SK-N-SH treated with all-trans-retinoic acid at 6 μM for 48 hours (cell line): ENCODE data around the gene TNP2.
"Not testable (repeated sequence)": the region's sequence is repeated elsewhere in the genome, so short reads cannot be mapped to it uniquely, and the experiment has no call there.

Experiments
- ATAC-seq: fragments of 200-7000 bp; cut with Tn5 transposase; 3 replicates; pipeline ENCODE4 v1.9.1; 2020; ENCODE audit warnings: mild to moderate bottlenecking, moderate library complexity
- ARNTL ChIP-seq: fragments of 450-650 bp; formaldehyde crosslinking; IDR thresholded peaks from 2 replicates; pipeline ENCODE4 v1.5.0; 2020; ENCODE audit warnings: low read depth, mild to moderate bottlenecking, moderate library complexity, borderline replicate concordance
- BACH2 ChIP-seq: fragments of 250-450 bp; sonication (Bioruptor Pico); IDR thresholded peaks from 2 replicates; pipeline ENCODE4 v1.9.0; 2021; ENCODE audit warnings: mild to moderate bottlenecking, borderline replicate concordance
- CSDC2 ChIP-seq: fragments of 250-450 bp; sonication (Bioruptor Pico); IDR thresholded peaks from 2 replicates; pipeline ENCODE4 v1.5.0; 2020; ENCODE audit warnings: mild to moderate bottlenecking, moderate library complexity
- ESRRG ChIP-seq: fragments of 250-450 bp; sonication (Bioruptor Pico); IDR thresholded peaks from 2 replicates; pipeline ENCODE4 v1.6.1; 2021; ENCODE audit warnings: mild to moderate bottlenecking
- ISL1 ChIP-seq: fragments of 250-450 bp; sonication (Bioruptor Pico); IDR thresholded peaks from 2 replicates; pipeline ENCODE4 v2.1.2; 2022; ENCODE audit warnings: mild to moderate bottlenecking, moderate library complexity
- OSR1 ChIP-seq: fragments of 250-450 bp; sonication (Bioruptor Pico); IDR thresholded peaks from 2 replicates; pipeline ENCODE4 v1.8.0; 2022; ENCODE audit warnings: moderate library complexity, mild to moderate bottlenecking, inconsistent platforms
- PPARA ChIP-seq: fragments of 250-450 bp; sonication (Bioruptor Pico); IDR thresholded peaks from 2 replicates; pipeline ENCODE4 v1.5.0; 2020; ENCODE audit warnings: mild to moderate bottlenecking, borderline replicate concordance
- RARB ChIP-seq: fragments of 250-450 bp; sonication (Bioruptor Pico); IDR thresholded peaks from 2 replicates; pipeline ENCODE4 v1.8.0; 2021; ENCODE audit warnings: mild to moderate bottlenecking, moderate library complexity
- SNAI2 ChIP-seq: fragments of 250-450 bp; sonication (Bioruptor Pico); IDR thresholded peaks from 2 replicates; pipeline ENCODE4 v1.5.0; 2020; ENCODE audit warnings: mild to moderate bottlenecking, moderate library complexity
- TCF4 ChIP-seq: fragments of 250-450 bp; sonication (Bioruptor Pico); IDR thresholded peaks from 2 replicates; pipeline ENCODE4 v1.8.0; 2021; ENCODE audit warnings: mild to moderate bottlenecking, moderate library complexity, borderline replicate concordance
- TOX ChIP-seq: fragments of 250-450 bp; sonication (Bioruptor Pico); IDR thresholded peaks from 2 replicates; pipeline ENCODE4 v1.8.0; 2021; ENCODE audit warnings: mild to moderate bottlenecking, moderate library complexity, borderline replicate concordance
- ZC3H10 ChIP-seq: fragments of 250-450 bp; sonication (Bioruptor Pico); IDR thresholded peaks from 2 replicates; pipeline ENCODE4 v1.5.1; 2021; ENCODE audit warnings: mild to moderate bottlenecking, moderate library complexity
- ZFP3 ChIP-seq: fragments of 250-450 bp; sonication (Bioruptor Pico); IDR thresholded peaks from 2 replicates; pipeline ENCODE4 v1.5.0; 2020; ENCODE audit warnings: mild to moderate bottlenecking, moderate library complexity
- ZFP30 ChIP-seq: fragments of 450-650 bp; formaldehyde crosslinking; IDR thresholded peaks from 2 replicates; pipeline ENCODE4 v1.5.0; 2022; ENCODE audit warnings: mild to moderate bottlenecking, moderate library complexity
- ZNF565 ChIP-seq: fragments of 450-650 bp; formaldehyde crosslinking; conservative IDR thresholded peaks from 2 replicates; pipeline ENCODE4 v1.5.0; 2020; ENCODE audit warnings: low read depth, mild to moderate bottlenecking, moderate library complexity
- ZNF70 ChIP-seq: fragments of 450-650 bp; formaldehyde crosslinking; IDR thresholded peaks from 2 replicates; pipeline ENCODE4 v1.5.0; 2020; ENCODE audit warnings: mild to moderate bottlenecking, moderate library complexity
- ZNF8 ChIP-seq: fragments of 450-650 bp; formaldehyde crosslinking; IDR thresholded peaks from 2 replicates; pipeline ENCODE4 v1.5.0; 2020; ENCODE audit warnings: mild to moderate bottlenecking, moderate library complexity
- TF ChIP-seq, protein P1 (sequence below): fragments of 250-450 bp; sonication (Bioruptor Pico); IDR thresholded peaks from 2 replicates; pipeline ENCODE4 v1.8.0; 2020; ENCODE audit warnings: mild to moderate bottlenecking, moderate library complexity, borderline replicate concordance
- TF ChIP-seq, protein P2 (sequence below): fragments of 250-450 bp; sonication (Bioruptor Pico); IDR thresholded peaks from 2 replicates; pipeline ENCODE4 v1.5.0; 2020; ENCODE audit warnings: mild to moderate bottlenecking, moderate library complexity
- TF ChIP-seq, protein P3 (sequence below): fragments of 250-450 bp; sonication (Bioruptor Pico); IDR thresholded peaks from 2 replicates; pipeline ENCODE4 v1.8.0; 2021; ENCODE audit warnings: low read depth, mild to moderate bottlenecking, moderate library complexity, borderline replicate concordance
- TF ChIP-seq, protein P4 (sequence below): fragments of 250-450 bp; sonication (Bioruptor Pico); IDR thresholded peaks from 2 replicates; pipeline ENCODE4 v1.5.1; 2021; ENCODE audit warnings: mild to moderate bottlenecking, moderate library complexity
- TF ChIP-seq, protein P5 (sequence below): fragments of 250-450 bp; sonication (Bioruptor Pico); IDR thresholded peaks from 2 replicates; pipeline ENCODE4 v1.5.1; 2020; ENCODE audit warnings: low read depth, mild to moderate bottlenecking, moderate library complexity

The TNP2 gene

DNA sequence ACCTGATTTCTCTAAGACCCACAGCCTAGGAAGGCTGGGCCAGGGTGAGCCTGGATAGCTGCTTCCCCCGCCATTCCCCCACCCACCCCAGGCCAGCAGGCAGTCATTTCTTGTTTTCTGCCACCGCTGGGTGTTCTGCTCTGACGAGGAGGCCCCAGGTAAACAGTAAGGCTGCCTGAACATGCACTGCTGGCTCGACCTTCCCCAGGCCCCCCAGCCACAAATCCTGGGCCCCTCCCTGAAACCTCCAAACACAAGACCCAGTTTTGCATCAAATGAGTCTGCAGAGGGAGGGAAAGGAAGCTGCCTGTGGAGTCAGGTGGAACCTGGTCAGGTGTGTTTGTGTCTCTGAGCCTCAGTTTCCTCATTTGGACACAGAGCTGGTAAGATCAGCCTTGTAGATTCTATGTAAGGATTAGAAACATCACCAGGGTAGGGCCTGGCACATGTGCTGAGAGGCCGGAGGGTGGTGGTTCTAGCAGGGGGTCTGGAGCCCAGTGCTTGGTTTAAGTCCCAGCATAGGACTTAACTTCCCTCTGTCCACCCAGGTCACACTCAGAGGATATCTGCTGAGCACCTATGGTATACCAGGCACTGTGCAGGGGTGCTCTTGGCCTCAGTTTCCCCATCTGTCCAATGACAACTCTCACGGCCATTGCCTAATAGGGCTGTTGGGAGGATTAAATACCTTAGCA is 30.9 kb upstream of the TNP2 start:
- no peak for TF ChIP-seq ZNF565 (CRISPR knock-in tag)
- TF ChIP-seq, protein P1, sequence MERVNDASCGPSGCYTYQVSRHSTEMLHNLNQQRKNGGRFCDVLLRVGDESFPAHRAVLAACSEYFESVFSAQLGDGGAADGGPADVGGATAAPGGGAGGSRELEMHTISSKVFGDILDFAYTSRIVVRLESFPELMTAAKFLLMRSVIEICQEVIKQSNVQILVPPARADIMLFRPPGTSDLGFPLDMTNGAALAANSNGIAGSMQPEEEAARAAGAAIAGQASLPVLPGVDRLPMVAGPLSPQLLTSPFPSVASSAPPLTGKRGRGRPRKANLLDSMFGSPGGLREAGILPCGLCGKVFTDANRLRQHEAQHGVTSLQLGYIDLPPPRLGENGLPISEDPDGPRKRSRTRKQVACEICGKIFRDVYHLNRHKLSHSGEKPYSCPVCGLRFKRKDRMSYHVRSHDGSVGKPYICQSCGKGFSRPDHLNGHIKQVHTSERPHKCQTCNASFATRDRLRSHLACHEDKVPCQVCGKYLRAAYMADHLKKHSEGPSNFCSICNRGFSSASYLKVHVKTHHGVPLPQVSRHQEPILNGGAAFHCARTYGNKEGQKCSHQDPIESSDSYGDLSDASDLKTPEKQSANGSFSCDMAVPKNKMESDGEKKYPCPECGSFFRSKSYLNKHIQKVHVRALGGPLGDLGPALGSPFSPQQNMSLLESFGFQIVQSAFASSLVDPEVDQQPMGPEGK (CRISPR knock-in tag) = no peak
- TF ChIP-seq ZFP3 (CRISPR knock-in tag) = no peak
- no peak for TF ChIP-seq CSDC2 (CRISPR knock-in tag)
- no peak for TF ChIP-seq SNAI2
- TF ChIP-seq, protein P2, sequence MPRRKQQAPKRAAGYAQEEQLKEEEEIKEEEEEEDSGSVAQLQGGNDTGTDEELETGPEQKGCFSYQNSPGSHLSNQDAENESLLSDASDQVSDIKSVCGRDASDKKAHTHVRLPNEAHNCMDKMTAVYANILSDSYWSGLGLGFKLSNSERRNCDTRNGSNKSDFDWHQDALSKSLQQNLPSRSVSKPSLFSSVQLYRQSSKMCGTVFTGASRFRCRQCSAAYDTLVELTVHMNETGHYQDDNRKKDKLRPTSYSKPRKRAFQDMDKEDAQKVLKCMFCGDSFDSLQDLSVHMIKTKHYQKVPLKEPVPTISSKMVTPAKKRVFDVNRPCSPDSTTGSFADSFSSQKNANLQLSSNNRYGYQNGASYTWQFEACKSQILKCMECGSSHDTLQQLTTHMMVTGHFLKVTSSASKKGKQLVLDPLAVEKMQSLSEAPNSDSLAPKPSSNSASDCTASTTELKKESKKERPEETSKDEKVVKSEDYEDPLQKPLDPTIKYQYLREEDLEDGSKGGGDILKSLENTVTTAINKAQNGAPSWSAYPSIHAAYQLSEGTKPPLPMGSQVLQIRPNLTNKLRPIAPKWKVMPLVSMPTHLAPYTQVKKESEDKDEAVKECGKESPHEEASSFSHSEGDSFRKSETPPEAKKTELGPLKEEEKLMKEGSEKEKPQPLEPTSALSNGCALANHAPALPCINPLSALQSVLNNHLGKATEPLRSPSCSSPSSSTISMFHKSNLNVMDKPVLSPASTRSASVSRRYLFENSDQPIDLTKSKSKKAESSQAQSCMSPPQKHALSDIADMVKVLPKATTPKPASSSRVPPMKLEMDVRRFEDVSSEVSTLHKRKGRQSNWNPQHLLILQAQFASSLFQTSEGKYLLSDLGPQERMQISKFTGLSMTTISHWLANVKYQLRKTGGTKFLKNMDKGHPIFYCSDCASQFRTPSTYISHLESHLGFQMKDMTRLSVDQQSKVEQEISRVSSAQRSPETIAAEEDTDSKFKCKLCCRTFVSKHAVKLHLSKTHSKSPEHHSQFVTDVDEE (CRISPR knock-in tag) = no peak
- TF ChIP-seq BACH2 (CRISPR knock-in tag) = no peak
- TF ChIP-seq TCF4 (CRISPR knock-in tag) = no peak
- no peak for TF ChIP-seq ZNF70 (CRISPR knock-in tag)
- TF ChIP-seq ZFP30 (CRISPR knock-in tag) = no peak
- no peak for ATAC-seq

DNA sequence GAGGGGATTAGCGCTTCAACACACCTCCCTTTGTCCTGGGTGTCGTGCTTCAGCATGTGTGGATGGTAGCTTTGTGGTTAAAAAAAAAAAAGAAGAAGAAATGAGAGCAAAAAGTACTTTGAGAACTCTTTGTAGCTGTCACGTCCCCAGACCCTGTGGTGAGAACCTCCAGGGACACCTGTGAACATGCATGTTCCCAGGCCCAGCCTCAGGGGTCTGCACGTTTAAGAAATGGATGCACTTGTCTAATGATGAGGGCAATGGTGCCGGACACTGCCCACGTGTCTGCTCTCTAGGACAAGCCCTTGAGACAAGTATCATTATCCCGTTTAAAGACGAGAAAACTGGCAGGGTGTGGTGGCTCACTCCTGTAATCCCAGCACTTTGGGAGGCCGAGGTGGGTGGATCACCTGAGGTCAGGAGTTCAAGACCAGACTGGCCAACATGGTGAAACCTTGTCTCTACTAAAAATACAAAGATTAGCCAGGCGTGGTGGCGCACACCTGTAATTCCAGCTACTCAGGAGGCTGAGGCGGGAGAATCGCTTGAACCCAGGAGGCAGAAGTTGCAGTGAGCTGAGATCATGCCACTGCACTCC is 29.9 kb upstream of the TNP2 start:
- ATAC-seq = not testable (repeated sequence)

DNA sequence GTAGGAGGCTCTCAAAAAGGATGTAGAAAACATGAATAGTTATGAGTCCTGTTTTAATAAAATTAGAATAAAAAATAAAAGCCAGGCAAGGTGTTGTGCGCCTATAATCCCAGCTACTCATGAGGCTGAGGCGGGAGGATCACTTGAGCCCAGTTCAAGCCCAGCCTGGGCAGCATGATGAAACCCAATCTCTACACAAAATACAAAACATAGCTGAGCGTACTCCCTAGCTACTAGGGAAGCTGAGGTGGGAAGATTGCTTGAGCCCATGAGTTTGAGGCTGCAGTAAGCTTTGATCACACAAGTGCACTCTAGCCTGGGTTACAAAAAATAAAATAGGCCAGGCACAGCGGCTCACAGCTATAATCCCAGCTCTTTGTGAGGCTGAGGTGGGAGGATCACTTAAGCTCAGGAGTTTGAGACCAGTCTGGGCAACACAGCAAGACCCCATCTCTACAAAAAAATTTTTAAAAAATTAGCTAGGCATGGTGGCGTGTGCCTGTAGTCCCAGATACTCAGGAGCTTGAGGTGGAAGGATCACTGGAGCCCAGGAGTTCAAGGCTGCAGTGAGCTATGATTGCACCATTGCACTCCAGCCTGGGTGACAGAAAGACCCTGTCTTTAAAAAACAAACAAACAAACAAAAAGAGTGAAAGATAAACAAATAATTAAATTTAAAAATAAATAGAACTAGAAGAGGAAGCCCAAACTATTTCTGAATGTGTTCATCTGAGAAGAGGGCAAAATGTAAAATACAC is 29.2 kb upstream of the TNP2 start:
- peak; percentile 4; the same call in 1 of the 3 replicates for ATAC-seq
- TF ChIP-seq ARNTL (CRISPR knock-in tag) (no peak), ISL1 (CRISPR knock-in tag) (no peak), TOX (CRISPR knock-in tag) (no peak), TCF4 (CRISPR knock-in tag) (no peak), ZNF565 (CRISPR knock-in tag) (no peak), ZNF8 (CRISPR knock-in tag) (no peak), ZFP3 (CRISPR knock-in tag) (no peak), PPARA (CRISPR knock-in tag) (no peak), BACH2 (CRISPR knock-in tag) (no peak), ZC3H10 (no peak), OSR1 (CRISPR knock-in tag) (no peak), ZNF70 (CRISPR knock-in tag) (no peak), ESRRG (CRISPR knock-in tag) (no peak), CSDC2 (CRISPR knock-in tag) (no peak), RARB (CRISPR knock-in tag) (no peak), SNAI2 (no peak)
- TF ChIP-seq, protein P3, sequence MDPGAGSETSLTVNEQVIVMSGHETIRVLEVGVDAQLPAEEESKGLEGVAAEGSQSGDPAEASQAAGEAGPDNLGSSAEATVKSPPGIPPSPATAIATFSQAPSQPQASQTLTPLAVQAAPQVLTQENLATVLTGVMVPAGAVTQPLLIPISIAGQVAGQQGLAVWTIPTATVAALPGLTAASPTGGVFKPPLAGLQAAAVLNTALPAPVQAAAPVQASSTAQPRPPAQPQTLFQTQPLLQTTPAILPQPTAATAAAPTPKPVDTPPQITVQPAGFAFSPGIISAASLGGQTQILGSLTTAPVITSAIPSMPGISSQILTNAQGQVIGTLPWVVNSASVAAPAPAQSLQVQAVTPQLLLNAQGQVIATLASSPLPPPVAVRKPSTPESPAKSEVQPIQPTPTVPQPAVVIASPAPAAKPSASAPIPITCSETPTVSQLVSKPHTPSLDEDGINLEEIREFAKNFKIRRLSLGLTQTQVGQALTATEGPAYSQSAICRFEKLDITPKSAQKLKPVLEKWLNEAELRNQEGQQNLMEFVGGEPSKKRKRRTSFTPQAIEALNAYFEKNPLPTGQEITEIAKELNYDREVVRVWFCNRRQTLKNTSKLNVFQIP (CRISPR knock-in tag) = no peak
- TF ChIP-seq, protein P4, sequence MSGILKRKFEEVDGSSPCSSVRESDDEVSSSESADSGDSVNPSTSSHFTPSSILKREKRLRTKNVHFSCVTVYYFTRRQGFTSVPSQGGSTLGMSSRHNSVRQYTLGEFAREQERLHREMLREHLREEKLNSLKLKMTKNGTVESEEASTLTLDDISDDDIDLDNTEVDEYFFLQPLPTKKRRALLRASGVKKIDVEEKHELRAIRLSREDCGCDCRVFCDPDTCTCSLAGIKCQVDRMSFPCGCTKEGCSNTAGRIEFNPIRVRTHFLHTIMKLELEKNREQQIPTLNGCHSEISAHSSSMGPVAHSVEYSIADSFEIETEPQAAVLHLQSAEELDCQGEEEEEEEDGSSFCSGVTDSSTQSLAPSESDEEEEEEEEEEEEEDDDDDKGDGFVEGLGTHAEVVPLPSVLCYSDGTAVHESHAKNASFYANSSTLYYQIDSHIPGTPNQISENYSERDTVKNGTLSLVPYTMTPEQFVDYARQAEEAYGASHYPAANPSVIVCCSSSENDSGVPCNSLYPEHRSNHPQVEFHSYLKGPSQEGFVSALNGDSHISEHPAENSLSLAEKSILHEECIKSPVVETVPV (CRISPR knock-in tag) = no peak
- TF ChIP-seq, protein P5, sequence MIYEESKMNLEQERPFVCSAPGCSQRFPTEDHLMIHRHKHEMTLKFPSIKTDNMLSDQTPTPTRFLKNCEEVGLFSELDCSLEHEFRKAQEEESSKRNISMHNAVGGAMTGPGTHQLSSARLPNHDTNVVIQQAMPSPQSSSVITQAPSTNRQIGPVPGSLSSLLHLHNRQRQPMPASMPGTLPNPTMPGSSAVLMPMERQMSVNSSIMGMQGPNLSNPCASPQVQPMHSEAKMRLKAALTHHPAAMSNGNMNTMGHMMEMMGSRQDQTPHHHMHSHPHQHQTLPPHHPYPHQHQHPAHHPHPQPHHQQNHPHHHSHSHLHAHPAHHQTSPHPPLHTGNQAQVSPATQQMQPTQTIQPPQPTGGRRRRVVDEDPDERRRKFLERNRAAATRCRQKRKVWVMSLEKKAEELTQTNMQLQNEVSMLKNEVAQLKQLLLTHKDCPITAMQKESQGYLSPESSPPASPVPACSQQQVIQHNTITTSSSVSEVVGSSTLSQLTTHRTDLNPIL (CRISPR knock-in tag) = no peak
